NCI-H2227 (cell line): ENCODE data around the gene TOM1L2.
A peak's percentile ranks its signal among the peaks of the same experiment; 100 is the strongest.
"Not testable (repeated sequence)": the region's sequence is repeated elsewhere in the genome, so short reads cannot be mapped to it uniquely, and the experiment has no call there.

Experiments
- DNase-seq: peaks from one replicate; lab custom pipeline; 2025; ENCODE audit not compliant: unreplicated experiment; lab: John Stamatoyannopoulos, UW

TOM1L2 gene

DNA sequence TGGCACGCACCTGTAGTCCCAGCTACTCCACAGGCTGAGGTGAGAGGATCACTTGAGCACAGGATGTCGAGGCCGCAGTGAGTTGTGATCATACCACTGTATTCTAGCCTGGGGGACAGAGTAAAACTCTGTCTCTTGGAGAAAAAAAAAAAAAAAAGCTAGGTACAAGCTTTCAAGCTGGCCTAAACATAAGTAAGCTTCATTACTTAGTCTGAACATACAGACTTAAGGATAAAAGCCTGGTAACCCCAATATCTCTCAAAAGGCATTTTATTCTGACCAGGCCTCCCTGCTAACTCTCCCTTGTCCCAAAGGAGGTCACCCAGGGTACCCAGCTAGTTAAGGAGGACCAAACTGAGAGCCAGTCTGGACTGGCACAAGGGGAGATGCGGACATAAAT is 46.2 kb downstream of the TOM1L2 start:
- DNase-seq, result no peak

DNA sequence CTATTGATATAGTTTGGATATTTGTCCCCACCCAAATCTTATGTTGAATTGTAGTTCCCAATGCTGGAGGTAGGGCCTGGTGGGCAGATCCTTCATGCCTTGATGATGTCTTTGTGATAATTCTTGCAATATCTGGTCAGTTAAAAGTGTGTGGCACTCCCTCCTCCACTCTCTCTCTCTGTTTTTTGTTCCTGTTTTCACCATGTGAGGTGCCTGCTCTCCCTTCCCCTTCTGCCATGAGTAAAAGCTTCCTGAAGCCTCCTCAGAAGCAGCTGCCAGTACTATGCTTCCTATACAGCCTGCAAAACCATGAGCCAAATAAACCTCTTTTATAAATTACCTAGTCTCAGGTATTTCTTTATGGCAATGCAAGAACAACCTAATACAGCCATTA is 47.3 kb downstream of the TOM1L2 start:
- DNase-seq, result no peak

DNA sequence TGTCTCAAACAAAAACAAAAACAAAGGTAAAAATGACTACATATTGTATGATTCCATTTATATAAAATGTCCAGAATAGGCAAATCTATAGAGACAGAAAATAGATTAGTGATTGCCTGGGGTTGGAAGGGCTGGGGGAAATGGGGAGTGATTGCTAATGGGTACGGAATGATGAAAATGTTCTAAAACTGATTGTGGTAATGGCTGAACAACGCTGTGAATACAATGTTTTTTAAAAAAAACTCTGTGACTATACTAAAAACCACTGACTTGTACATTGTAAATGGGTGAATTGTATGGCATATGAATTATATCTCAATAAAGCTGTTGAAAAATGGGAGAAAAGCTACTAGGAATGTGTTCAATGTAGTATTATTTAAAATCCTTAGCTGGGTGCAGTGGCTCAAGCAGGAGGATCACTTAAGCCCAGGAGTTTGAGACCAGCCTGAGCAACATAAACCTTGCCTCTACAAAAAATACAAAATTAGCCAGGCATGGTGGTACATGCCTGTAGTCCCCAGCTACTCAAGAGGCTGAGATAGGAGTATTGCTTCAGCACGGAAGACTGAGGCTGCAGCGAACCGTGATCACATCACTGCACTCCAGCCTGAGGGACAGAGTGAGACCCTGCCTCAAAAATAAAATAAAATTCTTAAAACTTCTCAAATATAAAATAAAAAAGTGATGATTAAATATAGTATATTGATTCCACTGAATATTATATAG is 47.9 kb downstream of the TOM1L2 start:
- DNase-seq, result no peak

DNA sequence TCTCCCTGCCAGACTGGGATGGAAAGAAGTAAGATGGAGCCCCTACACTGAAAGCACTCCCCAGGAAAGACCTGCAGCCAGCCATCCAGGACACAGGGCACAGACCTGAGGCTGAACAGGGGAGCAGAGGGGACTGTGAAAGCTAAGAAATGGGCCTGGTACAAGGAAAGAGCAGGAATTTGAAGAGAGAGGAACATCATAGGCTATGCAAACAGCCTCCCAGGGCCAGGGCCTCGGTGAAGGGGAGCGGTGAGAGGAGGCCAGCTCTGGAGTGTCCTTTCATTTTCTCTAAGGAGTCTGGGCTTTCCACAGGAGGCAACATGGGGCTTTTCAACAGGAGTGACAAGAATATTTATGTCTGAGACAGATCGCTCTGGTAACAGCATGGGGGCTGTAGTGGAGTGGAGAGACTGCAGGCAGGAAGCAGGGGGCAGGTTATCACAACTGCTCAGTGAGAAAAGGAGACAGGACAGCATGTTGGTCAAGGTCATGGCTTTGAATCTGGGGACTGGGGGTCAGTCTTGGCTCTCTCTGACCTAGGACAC is 50.1 kb downstream of the TOM1L2 start:
- DNase-seq, result peak; percentile 49

DNA sequence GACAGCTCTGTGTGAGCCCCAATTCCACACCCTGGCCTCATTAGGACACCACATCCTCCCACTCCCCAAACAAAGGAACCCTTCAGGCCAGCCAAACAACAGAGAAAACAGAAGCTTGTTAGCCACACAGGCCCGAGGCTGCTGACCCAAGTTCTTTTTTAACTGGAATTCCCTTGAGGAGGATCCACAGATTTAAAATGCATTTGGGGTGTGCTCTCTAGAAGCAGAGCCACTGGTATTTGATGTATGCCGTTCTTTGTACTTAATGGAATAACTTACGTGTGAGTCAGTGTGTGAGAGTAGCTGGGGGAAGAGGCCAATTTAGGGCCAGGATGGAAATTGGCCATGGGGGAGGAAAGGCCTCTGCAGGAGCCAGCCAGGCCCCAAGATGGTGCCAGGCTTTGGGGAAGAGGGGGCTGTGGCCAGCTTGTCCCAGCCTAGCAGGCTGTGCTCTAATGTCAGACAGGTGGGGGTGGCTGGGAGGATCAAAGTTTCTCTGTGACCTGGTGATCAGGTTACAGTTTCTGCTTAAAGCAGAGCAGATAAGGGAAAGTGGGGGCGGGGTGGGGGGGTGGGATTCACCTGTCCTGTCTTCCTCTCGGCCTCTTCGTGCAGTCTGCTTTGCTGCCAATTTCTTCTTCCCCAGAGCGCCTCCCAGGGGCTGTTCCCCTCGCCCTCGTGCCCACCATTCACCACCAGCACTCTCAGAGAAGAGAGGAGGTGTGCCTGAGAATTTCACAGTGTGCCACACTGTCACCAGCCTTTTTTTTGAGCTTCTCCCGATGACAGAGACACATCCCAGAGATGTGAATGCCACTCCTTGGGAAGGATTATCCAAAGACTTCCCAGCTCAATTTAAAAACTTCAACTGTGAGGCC is 50.8 kb downstream of the TOM1L2 start:
- no peak for DNase-seq

DNA sequence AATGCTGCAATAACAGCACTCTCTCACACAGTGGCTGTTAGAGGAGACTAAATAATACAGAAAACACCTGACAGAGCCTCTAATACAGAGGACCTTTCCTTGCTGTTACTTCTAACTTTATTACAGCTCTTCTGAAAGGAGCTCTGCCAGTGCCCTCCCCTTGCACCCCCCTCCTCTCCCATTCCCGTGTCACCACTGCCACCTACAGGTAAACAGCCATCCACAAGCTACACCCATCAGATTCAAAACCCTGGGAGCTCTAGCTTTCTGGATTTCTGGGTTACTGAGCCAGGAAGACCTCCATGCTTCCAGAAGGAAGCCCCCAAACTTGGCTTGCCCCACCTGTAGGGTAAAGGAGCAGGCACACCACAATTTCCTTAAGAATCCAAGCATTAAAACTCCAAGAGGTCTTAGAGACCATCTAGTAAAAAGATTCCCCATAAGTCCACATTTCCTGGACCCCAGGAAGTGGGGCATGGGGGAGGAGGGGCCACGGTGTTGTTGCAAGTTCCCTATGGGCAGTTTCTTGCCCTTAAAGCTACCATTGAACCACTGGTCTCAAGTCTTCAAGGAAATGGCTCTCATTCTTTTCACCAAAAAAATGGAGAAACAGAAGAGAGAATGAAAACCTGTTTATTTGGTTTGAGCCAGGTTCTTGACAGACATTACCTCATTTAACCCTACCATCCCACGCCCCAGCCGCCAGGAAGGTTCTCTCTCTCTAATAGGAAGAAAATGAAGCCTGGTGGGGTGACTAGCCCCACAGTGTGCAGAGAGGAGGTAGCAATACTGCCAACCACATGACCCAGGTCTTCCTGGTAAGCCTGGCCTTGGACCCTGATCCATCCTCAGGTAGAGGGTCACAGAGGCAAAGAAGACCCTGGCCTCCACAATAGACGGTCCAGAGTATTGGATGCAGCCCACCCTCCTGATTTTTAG is 52.8 kb downstream of the TOM1L2 start:
- peak; percentile 73 for DNase-seq

DNA sequence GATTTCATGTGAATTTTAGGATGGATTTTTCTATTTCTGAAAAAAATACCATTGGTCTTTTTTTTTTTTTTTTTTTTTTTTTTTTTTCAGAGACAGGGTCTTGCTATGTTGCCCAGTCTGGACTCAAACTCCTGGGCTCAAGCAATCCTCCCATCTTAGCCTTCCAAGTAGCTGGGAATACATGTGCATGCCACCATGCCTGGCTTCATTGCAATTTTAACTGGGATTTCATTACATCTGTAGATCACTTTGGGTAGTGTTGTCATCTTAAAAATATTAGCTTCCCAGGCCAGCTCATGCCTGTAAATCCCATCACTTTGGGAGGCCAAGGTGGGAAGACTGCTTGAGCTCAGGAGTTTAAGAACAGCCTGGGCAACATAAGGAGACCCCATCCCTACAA is 54.8 kb downstream of the TOM1L2 start:
- no peak for DNase-seq

DNA sequence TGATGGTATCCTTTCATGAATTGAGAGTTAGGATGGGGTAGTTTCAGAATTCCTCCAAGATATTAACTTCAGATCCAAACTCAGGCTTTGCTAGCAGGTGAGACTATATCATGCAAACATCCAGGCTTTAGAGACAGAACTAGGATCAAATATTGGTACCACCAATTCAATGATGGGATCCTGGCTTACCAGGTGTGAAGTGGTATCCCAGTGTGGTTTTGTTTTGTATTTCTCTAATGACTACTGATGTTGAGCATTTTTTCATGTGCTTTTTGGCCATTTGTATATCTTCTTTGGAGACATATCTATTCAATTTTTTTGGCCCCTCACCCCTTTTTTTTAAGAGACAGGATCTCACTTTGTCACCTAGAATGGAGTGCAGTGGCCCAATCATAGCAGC is 57.0 kb downstream of the TOM1L2 start:
- DNase-seq, result no peak

DNA sequence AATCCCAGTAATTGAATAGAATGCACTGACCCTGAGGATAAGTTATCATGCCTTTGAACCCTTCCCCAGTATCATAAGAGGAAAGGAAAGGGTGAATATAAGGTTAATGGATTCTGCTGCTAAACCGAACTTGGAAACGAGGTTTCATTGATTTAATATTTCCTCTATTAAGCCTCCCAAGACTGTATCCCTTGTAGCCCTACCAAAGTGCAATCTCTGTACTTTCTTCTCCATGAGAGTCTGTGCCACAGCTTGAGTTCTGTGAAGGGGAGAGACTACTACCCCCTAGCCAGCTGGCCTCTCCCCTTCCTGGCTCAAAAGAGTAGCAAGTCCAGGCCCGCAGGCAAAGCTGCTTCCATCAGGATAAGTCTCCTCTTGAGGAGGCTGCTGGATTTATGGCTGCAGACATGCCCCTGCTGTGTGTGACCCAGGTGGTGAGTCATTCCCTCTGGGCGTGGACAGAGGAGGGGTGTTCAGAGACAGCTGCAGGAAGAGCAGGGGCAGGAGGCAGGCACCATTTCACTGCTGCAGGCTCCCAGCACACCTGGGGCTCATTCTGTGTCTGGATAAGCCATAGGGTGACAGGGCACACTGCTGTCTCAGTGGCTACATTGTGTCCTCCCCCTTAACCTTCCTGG is 58.4 kb downstream of the TOM1L2 start:
- DNase-seq, result peak; percentile 80

DNA sequence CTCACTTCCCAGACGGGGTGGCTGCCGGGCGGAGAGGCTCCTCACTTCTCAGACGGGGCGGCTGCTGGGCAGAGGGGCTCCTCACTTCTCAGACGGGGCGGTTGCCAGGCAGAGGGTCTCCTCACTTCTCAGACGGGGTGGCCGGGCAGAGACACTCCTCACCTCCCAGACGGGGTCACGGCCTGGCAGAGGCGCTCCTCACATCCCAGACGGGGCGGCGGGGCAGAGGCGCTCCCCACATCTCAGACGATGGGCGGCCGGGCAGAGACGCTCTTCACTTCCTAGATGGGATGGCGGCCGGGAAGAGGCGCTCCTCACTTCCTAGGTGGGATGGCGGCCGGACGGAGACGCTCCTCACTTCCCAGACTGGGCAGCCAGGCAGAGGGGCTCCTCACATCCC is 59.9 kb downstream of the TOM1L2 start:
- DNase-seq, result not testable (repeated sequence)

DNA sequence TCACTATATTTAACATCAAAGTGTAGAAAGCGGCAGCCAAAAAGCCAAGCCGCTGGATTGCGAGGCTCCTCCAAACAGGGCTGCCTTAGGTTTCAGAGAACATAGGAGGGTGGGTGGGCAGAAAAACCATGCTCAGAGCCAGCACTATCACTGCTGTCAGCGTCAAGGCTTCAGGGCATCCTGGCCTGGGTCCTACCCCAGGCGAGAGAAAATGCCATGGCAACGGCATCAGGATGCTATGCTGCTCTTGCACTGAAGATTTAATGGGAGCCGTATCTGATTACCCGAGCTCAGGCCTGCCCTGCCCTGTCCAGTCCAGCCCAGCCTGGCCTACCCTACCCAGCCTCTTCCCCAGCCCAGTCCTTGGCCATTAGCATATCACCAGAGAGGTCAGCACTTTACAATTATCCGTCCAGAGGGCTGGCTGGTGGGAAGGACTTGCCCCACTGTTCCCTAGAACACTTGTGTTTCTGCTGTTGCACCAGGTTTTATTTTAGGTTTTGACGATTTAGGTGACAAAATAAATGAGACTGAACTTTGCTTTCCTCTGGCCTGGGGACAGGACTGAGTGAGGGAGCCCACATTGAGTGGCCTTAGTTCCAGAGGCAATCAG is 61.1 kb downstream of the TOM1L2 start:
- DNase-seq, result peak; percentile 16

DNA sequence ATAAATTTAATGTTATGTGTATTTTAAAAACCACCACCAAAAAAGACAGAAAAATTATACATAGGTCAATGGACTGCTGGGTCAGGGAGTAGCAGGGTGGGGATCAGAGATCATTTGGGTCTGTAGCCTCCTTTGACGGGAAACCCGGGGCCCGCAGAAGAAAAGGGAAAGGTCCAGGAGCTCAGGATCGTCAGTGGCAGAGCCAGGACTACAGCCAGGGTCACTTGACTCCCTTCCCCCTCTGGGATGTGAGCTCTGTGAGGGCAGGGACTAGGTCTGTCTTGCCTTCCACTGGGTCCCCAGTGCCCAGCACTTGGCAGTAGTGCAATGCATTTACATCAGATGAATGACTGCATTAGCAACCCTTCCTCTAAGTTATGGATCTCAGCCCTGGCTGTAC is 62.1 kb downstream of the TOM1L2 start:
- no peak for DNase-seq

DNA sequence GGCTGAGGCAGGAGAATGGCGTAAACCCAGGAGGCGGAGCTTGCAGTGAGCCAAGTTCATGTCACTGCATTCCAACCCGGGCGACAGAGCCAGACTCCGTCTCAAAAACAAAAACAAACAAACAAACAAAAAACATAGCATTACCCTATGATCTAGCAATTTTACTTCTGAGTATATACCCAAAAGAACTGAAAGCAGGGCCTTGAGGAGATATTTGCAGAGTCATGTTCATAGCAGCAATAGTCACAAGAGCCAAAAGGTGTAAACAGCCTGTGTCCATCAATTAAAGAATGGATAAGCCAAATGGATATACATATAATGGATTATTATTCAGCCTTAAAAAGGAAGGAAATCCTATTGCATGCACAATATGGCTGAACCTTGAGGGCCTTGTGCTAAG is 63.1 kb downstream of the TOM1L2 start:
- DNase-seq, result no peak

DNA sequence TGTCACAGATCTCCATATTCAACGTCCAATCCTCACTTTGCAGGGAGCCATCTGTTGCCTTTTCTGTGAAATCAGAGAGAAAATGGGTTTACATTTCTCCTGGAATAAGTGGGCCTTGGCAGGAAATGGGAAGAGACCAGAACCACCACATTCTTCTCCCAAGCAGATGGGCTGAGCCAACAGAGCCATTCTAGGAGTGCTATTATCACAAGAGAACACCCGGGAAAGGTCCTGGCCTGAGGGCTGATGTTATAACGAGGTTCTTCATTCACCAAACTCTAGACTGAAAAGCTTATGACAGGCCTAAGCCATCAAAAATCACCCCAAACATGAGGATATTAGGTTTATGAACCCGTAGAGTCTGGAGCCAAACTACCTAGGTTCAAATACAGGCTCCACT is 64.7 kb downstream of the TOM1L2 start:
- DNase-seq, result no peak

DNA sequence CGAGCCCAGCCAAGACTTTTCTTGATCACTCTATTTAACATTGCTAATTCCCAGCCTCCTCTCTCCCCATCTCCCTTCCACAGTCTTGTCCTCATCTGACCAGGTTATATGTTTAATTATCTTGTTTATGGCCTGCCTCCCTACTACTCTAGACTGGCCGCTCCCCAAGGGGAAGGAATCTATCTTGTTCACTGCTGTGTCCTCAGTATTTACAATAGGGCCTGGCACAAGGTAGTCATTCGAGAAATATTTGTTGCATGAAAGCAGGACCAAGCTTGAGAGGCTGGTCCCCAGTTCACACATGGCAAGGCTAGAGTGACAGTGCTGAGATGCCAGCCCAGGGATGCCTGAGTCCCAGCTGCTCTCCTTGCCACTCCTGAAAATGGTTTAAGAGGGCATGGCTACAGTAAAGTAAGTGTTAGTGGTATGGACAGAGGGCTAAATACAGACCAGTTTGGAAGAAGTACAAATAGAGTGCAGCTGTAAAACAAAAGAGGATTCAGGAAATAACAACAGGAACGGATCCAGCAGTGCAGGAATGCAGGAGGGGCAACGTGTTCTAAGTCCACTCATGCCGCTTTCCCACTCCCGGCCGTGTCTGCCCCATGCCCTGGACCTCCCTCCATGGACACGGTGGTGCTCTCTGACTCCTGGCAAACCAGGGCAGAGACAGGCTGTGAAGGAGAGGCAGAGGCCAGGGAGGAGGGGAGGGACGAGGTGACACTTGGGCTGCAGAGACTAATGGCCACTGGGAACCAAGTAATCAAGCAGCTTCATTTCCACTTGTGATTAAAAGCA is 65.6 kb downstream of the TOM1L2 start:
- no peak for DNase-seq

DNA sequence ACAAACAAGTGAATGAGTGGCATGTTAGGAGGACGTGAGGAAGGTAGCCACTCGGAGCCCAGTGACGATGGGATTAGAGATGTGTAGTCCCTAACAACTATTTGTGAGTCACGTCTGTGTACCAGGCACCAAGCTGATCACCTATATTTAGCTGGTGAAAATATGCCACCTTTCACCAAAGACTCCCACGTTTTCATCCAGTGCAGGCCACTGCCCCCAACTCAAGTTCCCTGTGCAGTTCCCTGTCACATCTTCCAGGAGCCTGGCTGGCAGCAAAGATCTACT is 67.2 kb downstream of the TOM1L2 start:
- no peak for DNase-seq

DNA sequence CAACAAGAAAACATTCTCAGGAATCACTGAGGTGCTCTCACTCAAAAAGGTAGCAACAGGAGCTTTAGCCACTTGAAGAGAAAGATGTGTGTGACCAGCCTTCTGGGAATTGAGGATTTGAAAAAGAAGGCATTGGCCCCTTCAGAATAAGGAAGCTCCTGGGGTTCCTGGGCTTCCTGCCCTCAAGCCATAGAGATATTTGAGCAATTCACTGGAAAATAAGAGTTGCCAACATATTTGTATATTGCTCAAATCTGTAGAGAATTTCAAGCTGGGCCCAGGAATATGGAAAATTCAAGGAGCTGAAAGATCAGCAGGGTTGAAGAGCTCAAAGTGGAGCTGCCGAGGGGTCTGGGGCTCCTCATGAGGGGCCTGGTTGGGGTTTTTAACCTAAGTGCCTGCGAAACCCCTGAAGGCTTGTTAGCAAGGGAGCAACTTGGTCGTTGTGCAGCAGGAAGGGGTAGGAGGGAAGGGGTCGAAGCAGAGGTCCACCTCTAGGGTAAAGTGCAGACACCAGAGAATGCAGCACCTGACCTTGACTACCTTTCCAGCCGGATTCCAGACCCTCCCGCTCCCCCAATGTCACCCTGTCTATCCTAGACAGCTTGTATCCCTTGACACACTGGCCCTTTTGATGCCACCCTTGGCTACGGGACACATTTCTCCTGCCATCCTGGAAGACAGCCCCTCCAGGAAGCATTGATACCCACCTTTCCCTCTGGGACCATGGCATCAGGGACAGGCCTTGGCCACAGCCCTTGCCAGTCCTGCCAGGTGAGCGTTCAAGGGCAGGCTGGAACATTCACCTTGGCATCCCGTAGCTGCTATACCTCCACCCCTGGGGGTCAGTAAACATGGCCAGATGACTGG is 67.8 kb downstream of the TOM1L2 start:
- DNase-seq, result no peak

DNA sequence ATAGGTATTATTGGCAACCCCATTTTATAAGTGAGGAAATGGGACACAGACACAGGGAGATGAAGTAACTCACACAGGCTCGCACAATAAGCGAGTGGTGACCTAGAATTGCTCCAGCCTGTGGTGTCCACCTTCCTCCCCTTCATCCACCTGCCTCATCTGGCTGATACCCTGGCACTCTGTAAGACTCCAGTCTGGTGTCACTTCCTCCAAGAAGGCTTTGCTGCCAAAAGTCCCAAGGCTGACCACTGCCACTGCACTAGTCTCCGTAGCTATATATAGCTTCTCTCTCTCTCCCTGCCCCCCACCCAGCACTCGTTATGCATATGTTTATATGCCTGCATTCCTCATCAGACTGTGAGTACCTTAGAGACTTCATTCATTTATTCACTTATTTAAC is 69.3 kb downstream of the TOM1L2 start:
- no peak for DNase-seq

DNA sequence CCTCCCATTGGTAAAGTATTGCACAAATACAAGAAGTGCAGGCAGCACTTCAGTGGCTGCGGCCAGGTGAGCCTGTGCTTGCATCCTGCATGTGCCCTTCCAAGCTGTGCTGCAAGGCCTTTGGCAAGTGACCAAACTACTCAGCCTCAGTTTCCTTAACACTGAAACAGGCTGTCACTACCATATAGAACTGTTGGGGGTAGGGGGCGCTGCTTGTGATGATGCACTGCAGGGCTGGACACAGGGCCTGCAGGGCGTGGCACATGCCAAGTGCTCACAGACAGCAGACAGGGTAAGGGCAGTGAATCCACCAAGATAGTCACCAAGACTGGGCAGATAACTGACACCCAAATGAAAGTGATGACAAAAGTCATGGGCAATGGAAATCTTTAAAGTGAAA is 69.8 kb downstream of the TOM1L2 start:
- no peak for DNase-seq
